TTC549 (cell line): ENCODE data around the gene TMPRSS3.

ENCODE experiments used
- FAIRE-seq: peaks from 2 replicates; lab custom pipeline; 2012; peaks lifted over from hg19 to GRCh38; lab: Jason Lieb, UNC

The TMPRSS3 gene

DNA sequence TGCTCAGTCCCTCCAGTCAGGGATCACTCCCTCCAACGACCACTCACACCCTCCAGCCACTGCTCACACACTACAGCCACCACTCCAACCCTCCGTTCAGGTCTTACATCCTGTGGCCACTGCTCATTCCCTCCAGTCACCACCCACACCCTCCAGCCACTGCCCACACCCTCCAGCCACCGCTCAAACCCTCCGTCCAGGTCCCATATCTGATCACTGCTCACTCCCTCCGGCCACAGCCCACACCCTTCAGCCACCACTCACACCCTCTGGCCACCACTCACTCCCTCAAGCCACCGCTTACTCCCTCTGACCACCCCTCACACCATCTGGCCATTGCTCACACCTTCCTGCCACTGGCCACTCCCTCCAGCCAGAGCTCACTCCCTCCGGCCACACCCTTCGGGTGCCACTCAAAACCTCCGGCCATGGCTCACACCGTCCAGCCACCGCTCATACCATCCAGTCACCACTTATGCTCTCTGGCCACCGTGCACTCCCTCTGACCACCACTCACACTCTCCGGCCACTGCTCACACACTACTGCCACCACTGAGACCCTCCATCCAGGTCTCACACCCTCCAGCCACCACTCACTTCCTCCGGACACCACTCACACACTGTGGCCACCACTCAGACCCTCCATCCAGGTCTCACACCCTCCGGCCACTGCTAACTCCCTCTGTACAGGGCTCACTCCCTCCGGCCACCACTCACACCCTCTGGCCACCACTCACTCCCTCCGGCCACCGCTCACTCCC, 24.8 kb downstream of the TMPRSS3 start:
- no peak for FAIRE-seq

DNA sequence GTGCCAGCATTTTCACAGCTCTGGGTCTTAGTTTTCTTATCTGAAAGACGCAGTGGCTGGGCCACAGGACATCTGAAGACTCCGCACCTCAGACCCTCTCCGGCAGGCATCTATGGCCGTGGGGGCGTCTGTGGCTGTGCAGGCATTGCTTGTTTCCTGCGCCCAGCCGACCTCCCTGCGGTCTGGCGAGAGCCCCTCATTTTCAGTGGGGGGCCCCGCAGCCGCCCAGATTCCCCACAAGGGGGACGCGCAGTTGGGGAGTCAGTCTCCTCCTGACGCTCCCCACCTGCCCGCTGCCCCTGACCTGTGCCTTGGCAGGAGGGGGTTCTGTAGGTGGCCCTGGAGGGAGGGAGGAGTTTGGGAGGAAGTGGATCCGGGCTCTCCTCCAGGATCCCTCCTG, 26.0 kb downstream of the TMPRSS3 start:
- FAIRE-seq = no peak

DNA sequence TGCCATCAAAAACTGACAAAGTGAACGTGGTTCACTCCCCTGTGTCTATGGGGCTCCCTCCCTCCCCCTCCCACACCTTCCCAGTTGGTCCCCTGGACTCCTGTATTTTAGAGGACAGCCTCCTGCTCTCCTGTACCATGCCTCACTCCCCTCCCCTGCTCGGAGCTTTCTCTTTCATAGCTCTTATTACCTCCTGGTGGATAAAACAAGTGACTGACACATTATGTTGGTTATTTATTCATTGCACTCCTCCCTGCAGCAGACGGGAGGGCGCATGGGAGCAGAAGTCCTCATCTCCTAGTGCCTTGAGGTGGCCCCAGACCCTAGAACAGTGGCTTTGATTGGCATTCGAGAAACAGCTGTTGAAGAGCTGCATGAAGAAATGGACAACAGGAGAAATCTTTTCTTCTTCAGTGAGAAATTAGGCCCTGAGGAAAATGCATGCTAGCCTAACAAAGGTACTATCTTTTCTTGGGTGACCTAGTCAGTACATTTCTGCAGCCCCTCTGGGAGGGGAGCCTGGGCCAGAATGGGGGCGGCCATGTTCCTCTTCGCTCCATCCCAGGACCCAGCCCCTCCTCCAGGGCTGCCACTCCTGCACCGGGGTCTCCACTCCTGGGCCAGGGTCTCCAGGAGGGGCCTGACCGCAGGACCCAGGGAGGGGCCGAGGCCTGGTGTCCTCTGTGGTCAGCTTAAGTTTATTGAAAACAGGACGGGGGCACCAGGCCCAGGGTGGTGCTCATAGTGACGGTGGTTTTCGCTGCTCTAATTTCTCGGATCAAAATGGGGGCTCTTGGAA, 28.3 kb downstream of the TMPRSS3 start:
- no peak for FAIRE-seq

GRCh38 chr21:42366292-42367010, 29.4 kb downstream of the TMPRSS3 start, which contains the start of gene TFF1:
Gene TFF1 (minus strand): TSS chr21:42366535. CDS start chr21:42366495, 40 bp downstream.
- no peak for FAIRE-seq

DNA sequence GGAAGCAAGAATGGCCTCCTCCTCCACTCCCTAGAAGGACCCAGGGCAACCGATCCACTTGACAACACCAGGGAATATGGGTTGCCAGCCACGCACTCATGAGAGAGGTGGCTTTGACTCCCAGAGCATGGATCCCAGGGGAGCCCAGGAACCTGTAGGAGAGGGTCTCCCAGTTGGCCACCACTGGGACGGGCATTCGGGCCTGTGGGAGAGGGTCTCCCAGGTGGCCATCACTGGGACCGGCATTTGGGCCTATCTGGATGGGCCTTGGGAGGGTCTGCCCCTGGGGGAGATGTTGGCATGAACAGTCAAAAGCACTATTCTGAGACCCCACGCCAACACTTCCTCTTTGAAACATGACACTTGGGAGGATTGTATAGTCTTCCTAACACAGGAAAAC, 30.1 kb downstream of the TMPRSS3 start:
- FAIRE-seq = no peak

- no peak for FAIRE-seq
Measured at GRCh38 chr21:42364304-42364865, 31.5 kb downstream of the TMPRSS3 start.

DNA sequence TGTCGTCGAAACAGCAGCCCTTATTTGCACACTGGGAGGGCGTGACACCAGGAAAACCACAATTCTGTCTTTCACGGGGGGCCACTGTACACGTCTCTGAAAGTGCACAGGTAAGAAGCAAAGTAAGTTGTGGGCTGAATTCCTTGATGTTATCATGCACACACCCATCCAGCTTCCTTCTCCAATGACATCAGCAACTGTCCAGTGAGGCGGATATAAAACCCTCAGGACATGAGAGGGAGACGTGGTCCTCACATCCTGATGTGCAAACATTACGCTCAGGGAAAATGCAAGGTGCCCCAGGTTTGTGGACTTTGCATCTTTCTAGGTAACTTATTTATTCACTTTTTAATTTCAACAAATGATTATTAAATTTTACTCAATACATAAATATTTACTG, 32.5 kb downstream of the TMPRSS3 start:
- no peak for FAIRE-seq

GRCh38 chr21:42362700-42363099, 33.2 kb downstream of the TMPRSS3 start:
- no peak for FAIRE-seq

DNA sequence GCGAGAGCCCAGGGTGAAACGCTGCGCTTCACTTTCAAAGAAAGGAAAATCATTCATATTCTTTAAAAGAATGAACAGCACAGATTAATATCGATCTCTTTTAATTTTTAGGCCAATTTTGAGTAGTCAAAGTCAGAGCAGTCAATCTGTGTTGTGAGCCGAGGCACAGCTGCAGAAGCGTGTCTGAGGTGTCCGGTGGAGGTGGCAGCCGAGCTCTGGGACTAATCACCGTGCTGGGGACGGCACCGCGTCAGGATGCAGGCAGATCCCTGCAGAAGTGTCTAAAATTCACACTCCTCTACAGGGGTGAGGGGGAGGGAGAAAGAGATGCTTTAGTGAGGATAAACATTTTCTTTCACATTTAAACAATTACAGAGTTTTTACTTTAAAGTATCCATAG, 33.7 kb downstream of the TMPRSS3 start:
- no peak for FAIRE-seq

DNA sequence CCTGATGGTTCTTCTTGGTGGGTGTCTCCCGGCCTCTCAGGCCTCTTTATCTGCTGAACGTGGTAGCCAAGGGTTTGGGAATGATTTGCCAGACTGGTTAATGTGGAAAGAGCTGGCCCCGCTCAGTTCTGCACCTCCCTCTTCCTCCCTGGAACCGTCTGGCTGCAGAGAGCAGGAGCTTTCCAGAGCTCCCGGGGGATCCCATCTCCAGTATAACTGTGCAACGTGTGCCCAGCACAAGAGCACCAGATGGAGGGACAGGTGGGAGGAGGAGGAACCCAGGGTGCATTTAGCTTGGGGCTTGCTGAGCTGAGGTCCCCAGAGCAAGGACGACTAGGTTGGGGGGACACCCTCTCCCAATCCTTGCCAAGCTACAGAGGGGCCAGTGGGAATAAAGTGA, 34.6 kb downstream of the TMPRSS3 start:
- FAIRE-seq = no peak

DNA sequence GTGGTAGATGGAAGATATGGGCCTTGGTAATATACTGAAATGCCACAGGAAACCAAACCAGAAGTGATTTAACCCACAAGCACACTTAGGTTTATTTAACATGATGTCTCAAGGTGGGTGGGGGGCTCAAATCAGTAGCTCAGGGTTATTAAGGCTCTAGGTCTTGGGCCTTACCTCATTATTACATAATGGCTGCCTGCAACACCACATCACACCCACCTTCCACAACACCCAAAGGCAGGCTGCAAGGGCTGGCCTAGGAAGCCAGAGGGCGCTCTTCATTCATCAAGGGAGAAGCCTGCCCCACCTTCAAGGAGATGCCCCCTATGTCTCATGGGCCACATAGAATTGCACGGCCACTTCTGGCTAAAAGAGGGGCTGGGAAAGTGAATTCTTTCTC, 35.5 kb downstream of the TMPRSS3 start:
- FAIRE-seq = no peak

GRCh38 chr21:42358937-42359336, 36.9 kb downstream of the TMPRSS3 start:
- FAIRE-seq = no peak

- FAIRE-seq = no peak
Measured at GRCh38 chr21:42358261-42358660, 37.6 kb downstream of the TMPRSS3 start.

DNA sequence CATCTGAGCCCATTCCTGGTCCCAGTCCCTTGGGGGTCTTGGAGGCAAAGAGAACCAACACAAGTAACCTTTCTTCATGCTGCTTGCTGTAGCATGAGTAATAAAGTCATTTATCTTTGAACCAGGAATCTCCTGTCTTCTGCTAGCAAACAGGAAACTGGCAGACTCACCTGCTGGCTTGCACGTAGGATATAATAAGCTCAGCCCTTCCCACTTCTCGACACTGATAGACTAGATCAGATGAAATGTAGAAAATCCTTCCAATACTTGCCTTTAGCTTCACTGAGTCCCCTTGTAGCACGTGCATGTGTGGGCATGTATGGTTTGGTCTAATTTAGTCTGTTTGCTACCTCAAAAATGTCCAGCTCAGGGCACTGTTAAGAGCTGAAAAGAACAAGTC, 38.5 kb downstream of the TMPRSS3 start:
- FAIRE-seq = no peak

GRCh38 chr21:42356650-42357049, 39.2 kb downstream of the TMPRSS3 start:
- FAIRE-seq = no peak

DNA sequence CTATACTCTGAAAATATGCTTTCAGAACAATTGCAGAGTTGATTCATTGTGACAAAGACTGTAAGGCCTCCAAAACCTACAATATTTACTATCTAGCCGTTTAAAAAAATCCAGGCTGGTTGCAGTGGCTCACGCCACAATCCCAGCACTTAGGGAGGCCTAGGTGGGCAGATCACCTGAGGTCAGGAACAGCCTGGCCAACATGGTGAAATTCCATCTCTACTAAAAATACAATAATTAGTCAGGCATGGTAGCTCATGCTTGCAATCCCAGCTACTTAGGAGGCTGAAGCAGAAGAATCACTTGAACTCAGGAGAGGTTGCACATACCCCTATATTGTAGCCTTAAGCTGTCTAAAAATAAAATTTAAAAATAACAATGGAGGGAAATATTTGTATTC, 39.8 kb downstream of the TMPRSS3 start:
- FAIRE-seq = no peak

- FAIRE-seq = no peak
Measured at GRCh38 chr21:42353623-42354022, 42.2 kb downstream of the TMPRSS3 start.

DNA sequence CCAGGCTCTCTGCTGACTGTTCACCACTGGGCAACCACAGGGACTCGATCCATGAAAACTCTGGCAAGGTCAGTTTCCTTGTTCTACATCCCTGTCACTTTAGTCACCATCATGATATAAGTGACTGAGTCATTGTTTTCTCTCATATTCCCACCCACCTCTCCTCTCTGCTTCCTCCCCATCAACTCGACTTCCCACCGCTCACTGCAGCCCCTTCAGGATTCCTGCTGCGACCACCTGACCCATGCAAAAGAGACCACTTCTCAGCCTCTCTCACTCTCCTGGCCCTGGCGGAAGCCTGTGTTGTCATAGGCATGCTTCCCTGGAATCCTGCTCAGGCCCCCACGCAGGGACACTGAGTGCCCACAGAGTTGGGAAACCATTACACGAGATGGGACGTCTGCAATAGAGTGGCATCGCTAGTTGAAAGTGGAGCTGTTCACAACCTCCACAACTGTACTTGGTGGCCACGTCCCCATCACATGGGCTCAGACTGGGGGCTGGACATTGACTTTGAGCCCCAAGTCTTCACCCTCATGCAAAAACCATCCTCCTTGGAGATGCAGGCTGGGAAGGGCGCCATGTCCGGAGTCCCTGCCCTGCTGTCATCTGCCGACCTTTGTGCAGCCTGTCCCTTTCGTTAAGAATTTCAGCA, 43.3 kb downstream of the TMPRSS3 start:
- FAIRE-seq = no peak

DNA sequence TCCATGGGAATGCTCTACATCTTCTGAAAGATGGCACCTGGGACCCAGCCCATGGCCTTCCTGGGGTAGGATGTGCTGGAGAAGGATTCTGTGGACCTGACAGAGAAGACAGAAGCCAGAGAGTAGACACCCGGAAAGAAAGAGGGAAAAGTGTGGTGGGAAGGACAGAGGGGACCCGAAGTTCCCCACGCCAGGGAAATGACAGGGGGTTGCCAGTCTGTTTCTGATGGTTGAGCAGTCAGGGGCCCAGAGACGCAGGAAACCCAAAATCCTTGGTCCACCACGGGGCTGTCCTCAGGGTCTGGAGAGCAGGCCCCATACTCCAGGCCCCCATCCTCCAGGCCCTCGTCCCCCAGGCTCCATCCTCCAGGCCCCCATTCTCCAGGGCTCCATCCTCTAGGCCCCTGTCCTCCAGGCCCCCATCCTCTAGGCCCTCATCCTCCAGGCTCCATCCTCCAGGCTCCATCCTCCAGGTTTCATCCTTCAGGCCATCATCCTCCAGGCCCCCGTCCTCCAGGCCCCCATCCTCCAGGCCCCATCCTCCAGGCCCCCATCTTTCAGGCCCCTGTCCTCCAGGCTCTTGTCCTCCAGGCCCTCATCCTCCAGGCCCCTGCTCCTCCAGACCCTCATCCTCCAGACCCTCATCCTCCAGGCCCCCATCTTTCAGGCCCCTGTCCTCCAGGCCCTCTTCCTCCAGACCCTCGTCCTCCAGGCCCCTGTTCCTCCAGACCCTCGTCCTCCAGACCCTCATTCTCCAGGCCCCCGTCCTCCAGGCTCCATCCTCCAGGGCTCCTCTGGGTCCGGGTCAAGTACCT, 44.0 kb downstream of the TMPRSS3 start:
- FAIRE-seq = no peak

DNA sequence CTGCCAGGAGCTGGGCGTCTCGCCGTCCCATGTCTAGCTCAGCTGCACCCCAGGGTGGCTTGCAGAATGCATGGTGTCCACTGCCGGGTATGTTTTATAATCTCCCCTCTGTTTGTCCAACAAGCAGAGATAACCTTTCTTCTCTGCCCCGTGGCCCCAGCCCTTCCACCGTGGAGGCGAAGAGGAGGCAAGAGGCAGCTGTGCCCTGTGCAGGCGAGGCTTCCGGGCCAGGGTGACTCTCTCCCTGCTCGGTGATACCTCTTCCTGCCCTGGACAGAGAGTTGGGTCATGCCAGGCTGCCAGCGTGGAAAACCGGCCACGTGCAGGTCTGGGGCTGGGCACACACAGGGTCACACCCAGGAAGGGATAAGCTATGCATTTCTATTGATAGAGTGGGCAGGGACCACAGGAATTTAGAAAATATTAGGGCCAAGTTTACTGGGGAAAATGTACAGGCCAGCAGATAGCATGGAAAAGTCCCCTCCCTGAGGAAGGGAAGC, 44.9 kb downstream of the TMPRSS3 start, which contains the start of gene TFF2:
Gene TFF2 (minus strand): TSS at position 68 of the 500 bp plus-strand sequence. CDS start 37 bp downstream, at position 31.
- FAIRE-seq = no peak
